NB4 (cell line): ENCODE measurements around the gene SASH1.

Experiments
- CTCF ChIP-seq: IDR thresholded peaks from one replicate; pipeline ENCODE4 v1.5.1; 2012; ENCODE audit warnings: low read depth, low read length
- MAX ChIP-seq: IDR thresholded peaks from 2 replicates; pipeline ENCODE4 v1.6.1; 2011; ENCODE audit warnings: low read depth, low read length

GRCh38 chr6:148406579-148407371 lies 64.1 kb downstream of the SASH1 start:
- no peak for TF ChIP-seq CTCF
- no peak for TF ChIP-seq MAX
